HUDEP-2 (cell line): Measurements from ENCODE around the gene LIF.
A peak's percentile ranks its signal among the peaks of the same experiment; 100 is the strongest.

Experiments used
- DNase-seq, 76 experiments: peaks; one replicate each; lab custom pipeline; 2025; ENCODE audit not compliant: unreplicated experiment in 76 of 76; lab: John Stamatoyannopoulos, UW

The LIF gene

GRCh38 chr22:30265823-30266444 lies 19.4 kb upstream of the LIF start:
- peak in 72 of 76 experiments; percentile 35 to 85 (median 70) for DNase-seq

GRCh38 chr22:30265131-30265720 lies 18.7 kb upstream of the LIF start:
- peak in 5 of 76 experiments; percentile 14 to 66 (median 42) for DNase-seq

GRCh38 chr22:30263883-30264282 lies 17.3 kb upstream of the LIF start:
- no peak for DNase-seq

GRCh38 chr22:30262917-30263741 lies 16.6 kb upstream of the LIF start:
- DNase-seq = peak in 67 of 76 experiments; percentile 16 to 82 (median 64)

- no peak for DNase-seq
These were observed 15.6 kb upstream of the LIF start for GRCh38 chr22:30262112-30262511.

- DNase-seq = no peak
These were observed 14.6 kb upstream of the LIF start for GRCh38 chr22:30261134-30261533.

- no peak for DNase-seq
These were observed 14.1 kb upstream of the LIF start for GRCh38 chr22:30260682-30261081.

GRCh38 chr22:30260276-30260675 lies 13.7 kb upstream of the LIF start:
- DNase-seq = no peak

- DNase-seq = peak in 16 of 76 experiments; percentile 9 to 49 (median 20)
These were observed 7.8 kb upstream of the LIF start for GRCh38 chr22:30254314-30254713.

GRCh38 chr22:30253205-30253852 lies 6.8 kb upstream of the LIF start:
- DNase-seq = peak in 16 of 76 experiments; percentile 9 to 64 (median 38)

GRCh38 chr22:30252411-30253204 lies 6.0 kb upstream of the LIF start:
- DNase-seq = no peak

GRCh38 chr22:30251711-30252110 lies 5.2 kb upstream of the LIF start:
- DNase-seq = no peak

- no peak for DNase-seq
These were observed 4.2 kb upstream of the LIF start for GRCh38 chr22:30250661-30251267.

- DNase-seq = no peak
These were observed 3.5 kb upstream of the LIF start for GRCh38 chr22:30250039-30250565.

GRCh38 chr22:30249049-30250038 lies 2.8 kb upstream of the LIF start:
- DNase-seq = peak in 20 of 76 experiments; percentile 10 to 49 (median 34)

- DNase-seq = peak in 1 of 76 experiments; percentile 7
These were observed 1.9 kb upstream of the LIF start for GRCh38 chr22:30248484-30248883.

GRCh38 chr22:30247974-30248373 lies 1.4 kb upstream of the LIF start:
- peak in 2 of 76 experiments; percentile 22 to 34 for DNase-seq

- DNase-seq = peak in 6 of 76 experiments; percentile 10 to 31 (median 22)
These were observed 1.0 kb upstream of the LIF start for GRCh38 chr22:30247561-30247960.
